Endodermal cell (in vitro differentiated cells): ENCODE data around the gene PDE12. TPM values are rescaled to one million over a fixed set of nuclear protein-coding genes. Genes with fewer than 3 reads are reported as not detected.
A peak's percentile ranks its signal among the peaks of the same experiment; 100 is the strongest.

Source experiments
- DNase-seq: peaks from one replicate; pipeline ENCODE4 v3.0.0-alpha.2; 2017
- H3K27ac ChIP-seq: 2 replicates; pipeline ENCODE4 v1.5.1; 2013; ENCODE audit warnings: mild to moderate bottlenecking, low read depth, low read length, moderate library complexity
- H3K27me3 ChIP-seq: 2 replicates; pipeline ENCODE4 v1.6.1; 2013; ENCODE audit warnings: mild to moderate bottlenecking, low read length, moderate library complexity; ENCODE audit not compliant: insufficient read depth, control insufficient read depth, poor library complexity, severe bottlenecking
- H3K36me3 ChIP-seq: 2 replicates; pipeline ENCODE4 v1.7.0; 2013; ENCODE audit warnings: mild to moderate bottlenecking, low read length, moderate library complexity; ENCODE audit not compliant: control insufficient read depth, insufficient read depth
- H3K4me1 ChIP-seq: one replicate; pipeline ENCODE4 v1.7.0; 2013; ENCODE audit warnings: low read length; ENCODE audit not compliant: control insufficient read depth, insufficient read depth
- H3K4me3 ChIP-seq: 2 replicates; pipeline ENCODE4 v1.5.1; 2013; ENCODE audit warnings: mild to moderate bottlenecking, low read length, moderate library complexity
- H3K9ac ChIP-seq: 2 replicates; pipeline ENCODE4 v1.6.1; 2013; ENCODE audit warnings: mild to moderate bottlenecking, low read length, moderate library complexity; ENCODE audit not compliant: poor library complexity, severe bottlenecking; ENCODE audit errors: extremely low read depth
- H3K9me3 ChIP-seq: 2 replicates; pipeline ENCODE4 v1.6.1; 2013; ENCODE audit warnings: mild to moderate bottlenecking, low read length, moderate library complexity; ENCODE audit not compliant: control insufficient read depth
- H3K27ac Mint-ChIP-seq: 2 replicates; pipeline ENCODE4 v1.8.0; 2020; ENCODE audit warnings: mixed read lengths
- H3K27me3 Mint-ChIP-seq: 2 replicates; pipeline ENCODE4 v1.8.0; 2021; ENCODE audit warnings: mild to moderate bottlenecking, mixed read lengths; ENCODE audit not compliant: insufficient read depth
- H3K36me3 Mint-ChIP-seq: 2 replicates; pipeline ENCODE4 v1.8.0; 2020; ENCODE audit warnings: low read depth, mixed read lengths
- H3K4me1 Mint-ChIP-seq: 2 replicates; pipeline ENCODE4 v1.8.0; 2020; ENCODE audit warnings: mixed read lengths
- H3K4me3 Mint-ChIP-seq: 2 replicates; pipeline ENCODE4 v1.8.0; 2020; ENCODE audit warnings: mild to moderate bottlenecking, moderate library complexity, mixed read lengths
- H3K9me3 Mint-ChIP-seq: 2 replicates; pipeline ENCODE4 v1.8.0; 2020; ENCODE audit warnings: mild to moderate bottlenecking, mixed read lengths
- CTCF ChIP-seq: fragments of 200-600 bp; sonication (generic); conservative IDR thresholded peaks from 2 replicates; pipeline ENCODE4 v1.5.0; 2021; ENCODE audit warnings: antibody characterized with exemption, mild to moderate bottlenecking
- WGBS, 2 experiments: methylation state at CpG; one replicate each; pipeline versions ENCODE4 v1.1.5 to v1.1.7; 2013; ENCODE audit warnings: missing lambda C conversion rate in 2 of 2, mixed read lengths in 1 of 2; ENCODE audit not compliant: insufficient coverage in 1 of 2, insufficient read length in 1 of 2; 5-methylcytosine and 5-hydroxymethylcytosine counted together
- total RNA-seq, 2 donors: library from RNA; stranded (reverse); fragmentation: NEBNext Ultra II Directional in 1 of 2; extraction: Animal tissue kit (Norgen Biotek cat#: 25700) in 1 of 2; gene quantifications; 2 replicates in 1 of 2; 3 replicates in 1 of 2; pipeline ENCODE4 v1.2.1, GENCODE V29; 2021

The PDE12 gene
- total RNA-seq, 2 donors from 2014 or later: 10.5 to 12.5 TPM

- peak overlapping the region; percentile 48 for H3K27ac ChIP-seq
Observed at GRCh38 chr3:57556459-57557084, 498 bp downstream of the PDE12 start.

GRCh38 chr3:57557085-57557537 is 1.0 kb downstream of the PDE12 start:
- peaks cover 10% of the 10 kb centered on the region for H3K27me3 ChIP-seq
- no peaks in the 10 kb centered on the region for H3K4me1 ChIP-seq
- DNase-seq: peak; percentile 62
- Mint-ChIP-seq H3K4me1 (peaks cover 13% of the 10 kb centered on the region), H3K36me3 (peaks cover 14% of the 10 kb centered on the region), H3K27me3 (no peaks in the 10 kb centered on the region), H3K27ac (no peak overlapping the region), H3K9me3 (peaks cover 1% of the 10 kb centered on the region), H3K4me3 (peak overlapping the region; percentile 75)
- H3K36me3 ChIP-seq: peaks cover 20% of the 10 kb centered on the region
- H3K4me3 ChIP-seq: peak overlapping the region; percentile 85
- peak overlapping the region; percentile 60 for H3K9ac ChIP-seq
- 17 to 20% methylated on average over 18 to 29 of the region's 29 CpGs for WGBS, 2 experiments
- TF ChIP-seq CTCF: no peak
- peaks cover 5% of the 10 kb centered on the region for H3K9me3 ChIP-seq
- no peak overlapping the region for H3K27ac ChIP-seq

More at GRCh38 chr3:57556459-57557084, 498 bp downstream of the PDE12 start:
- peaks cover 10% of the 10 kb centered on the region for H3K27me3 ChIP-seq
- no peak overlapping the region for H3K27ac Mint-ChIP-seq
- 6 to 7% methylated on average over 35 to 54 of the region's 54 CpGs for WGBS, 2 experiments
- H3K9me3 Mint-ChIP-seq: peaks cover 1% of the 10 kb centered on the region
- H3K4me1 Mint-ChIP-seq: peaks cover 13% of the 10 kb centered on the region
- peaks cover 14% of the 10 kb centered on the region for H3K36me3 Mint-ChIP-seq
- H3K4me3 ChIP-seq: peak overlapping the region; percentile 85
- no peaks in the 10 kb centered on the region for H3K27me3 Mint-ChIP-seq
- H3K36me3 ChIP-seq: peaks cover 14% of the 10 kb centered on the region
- H3K9me3 ChIP-seq: peaks cover 5% of the 10 kb centered on the region
- peak overlapping the region; percentile 60 for H3K9ac ChIP-seq
- H3K4me1 ChIP-seq: no peaks in the 10 kb centered on the region
- peak overlapping the region; percentile 75 for H3K4me3 Mint-ChIP-seq
- no peak for DNase-seq
- TF ChIP-seq CTCF: peak; percentile 14

GRCh38 chr3:57559526-57559925 is 3.5 kb downstream of the PDE12 start:
- DNase-seq: no peak
- no peak for TF ChIP-seq CTCF
- no peaks in the 10 kb centered on the region for H3K4me1 ChIP-seq
- H3K4me3 ChIP-seq: no peak overlapping the region
- H3K9me3 ChIP-seq: peaks cover 5% of the 10 kb centered on the region
- Mint-ChIP-seq H3K4me3 (no peak overlapping the region), H3K27ac (no peak overlapping the region), H3K9me3 (peaks cover 1% of the 10 kb centered on the region), H3K4me1 (peaks cover 13% of the 10 kb centered on the region), H3K36me3 (peaks cover 17% of the 10 kb centered on the region), H3K27me3 (no peaks in the 10 kb centered on the region)
- H3K27me3 ChIP-seq: peaks cover 10% of the 10 kb centered on the region
- peaks cover 23% of the 10 kb centered on the region for H3K36me3 ChIP-seq
- WGBS, 2 experiments: 88% methylated on average over 1 of the region's 1 CpG; no CpG with 5 or more reads in 1 of the 2 experiments
- H3K9ac ChIP-seq: no peak overlapping the region
- no peak overlapping the region for H3K27ac ChIP-seq
